HCT116 (cell line): ENCODE results near the gene LAMA1. TPM values are rescaled to one million over a fixed set of nuclear protein-coding genes. Genes with fewer than 3 reads are reported as not detected.

Source experiments
- ATAC-seq: fragments of 200-7000 bp; cut with Tn5 transposase; 2 replicates; pipeline ENCODE4 v1.9.1; 2020; ENCODE audit warnings: mild to moderate bottlenecking, moderate library complexity
- BruUV-seq: library from RNA; stranded (reverse); fragments of 400-500 nt; replicated peaks from 2 replicates; lab custom pipeline; 2021; lab: Mats Ljungman, UMichigan
- CTCF ChIA-PET: fragments of 300-600 bp; sonication (Branson Sonifier 250); formaldehyde crosslinking; loops from one replicate; lab custom pipeline; 2021; ENCODE audit warnings: antibody characterized with exemption; lab: Charles Lee
- POLR2A ChIA-PET: fragments of 300-600, 350-600 bp; sonication (Branson Sonifier 250); formaldehyde crosslinking; loops from one replicate; lab custom pipeline; 2021; ENCODE audit warnings: antibody characterized with exemption; lab: Charles Lee
- RAD21 ChIA-PET, 2 experiments: fragments of 300-600 bp; sonication (Branson Sonifier 250); formaldehyde crosslinking; loops; one replicate each; lab custom pipeline; 2023; ENCODE audit warnings: low total read pairs in 2 of 2; ENCODE audit not compliant: uncharacterized antibody in 2 of 2, unreplicated experiment in 2 of 2, low non-redundant PET in 1 of 2; lab: Charles Lee
- DNase-seq: peaks from one replicate; pipeline ENCODE4 v3.0.0-alpha.2; 2010; ENCODE audit warnings: low read depth, low spot score
- H2AFZ ChIP-seq: fragments of 200-600 bp; shearing (Covaris generic), sonication (generic); 2 replicates; pipeline ENCODE4 v1.6.1; 2017; ENCODE audit warnings: low read depth, mixed run types, mixed read lengths, antibody characterized with exemption, low read length; ENCODE audit not compliant: poor library complexity, severe bottlenecking
- H3K27ac ChIP-seq: 2 replicates; pipeline ENCODE4 v1.5.1; 2012; ENCODE audit warnings: low read depth, low read length
- H3K27me3 ChIP-seq: fragments of 200-600 bp; sonication (generic); 2 replicates; pipeline ENCODE4 v1.6.1; 2016; ENCODE audit warnings: mixed run types, low read length, mixed read lengths; ENCODE audit not compliant: insufficient read depth
- H3K36me3 ChIP-seq, 2 experiments: fragments of 200-500 bp in 1 of 2; fragments of 200-600 bp in 1 of 2; sonication (Bioruptor generic) in 1 of 2; sonication (generic) in 1 of 2; 2 replicates each; pipeline versions ENCODE4 v1.5.1 to v1.6.1; 2014 to 2016; ENCODE audit warnings: low read length in 2 of 2, inconsistent platforms in 1 of 2, mixed read lengths in 1 of 2, mixed run types in 1 of 2; ENCODE audit not compliant: insufficient read depth in 2 of 2, control insufficient read depth in 1 of 2
- H3K4me1 ChIP-seq, 2 experiments: fragments of 200-600 bp in 1 of 2; sonication (generic) in 1 of 2; 2 replicates each; pipeline versions ENCODE4 v1.5.1 to v1.6.1; 2012 to 2017; ENCODE audit warnings: low read length in 2 of 2, inconsistent platforms in 1 of 2, mild to moderate bottlenecking in 1 of 2, mixed read lengths in 1 of 2, mixed run types in 1 of 2, moderate library complexity in 1 of 2; ENCODE audit not compliant: insufficient read depth in 2 of 2, control insufficient read depth in 1 of 2
- H3K4me2 ChIP-seq: fragments of 200-600 bp; sonication (generic); 2 replicates; pipeline ENCODE4 v1.6.1; 2017; ENCODE audit warnings: mixed run types, low read length, mixed read lengths
- H3K4me3 ChIP-seq, 2 experiments: fragments of 200-600 bp in 1 of 2; sonication (generic) in 1 of 2; replicated peaks in 1 of 2; 2 replicates each; pipeline ENCODE4 v1.5.1; 2011 to 2016; ENCODE audit warnings: low read length in 2 of 2, control low read depth in 1 of 2, low read depth in 1 of 2, mild to moderate bottlenecking in 1 of 2, mixed read lengths in 1 of 2, mixed run types in 1 of 2
- H3K79me2 ChIP-seq: fragments of 200-600 bp; sonication (generic); 2 replicates; pipeline ENCODE4 v1.6.1; 2017; ENCODE audit warnings: mild to moderate bottlenecking, mixed run types, low read length, moderate library complexity, mixed read lengths; ENCODE audit not compliant: insufficient read depth
- H3K9ac ChIP-seq: fragments of 200-600 bp; sonication (generic); 2 replicates; pipeline ENCODE4 v1.6.1; 2016; ENCODE audit warnings: low read length, mixed read lengths
- H3K9me2 ChIP-seq: fragments of 200-600 bp; sonication (generic), shearing (Covaris generic); 2 replicates; pipeline ENCODE4 v1.6.1; 2017; ENCODE audit warnings: mixed run types, mild to moderate bottlenecking, moderate library complexity; ENCODE audit not compliant: insufficient read depth
- H3K9me3 ChIP-seq, 2 experiments: fragments of 200-500 bp in 1 of 2; fragments of 200-600 bp in 1 of 2; sonication (Bioruptor generic) in 1 of 2; sonication (generic) in 1 of 2; 2 replicates each; pipeline ENCODE4 v1.6.1; 2014 to 2017; ENCODE audit warnings: low read length in 2 of 2, mixed read lengths in 2 of 2, inconsistent platforms in 1 of 2, low read depth in 1 of 2, mild to moderate bottlenecking in 1 of 2, mixed run types in 1 of 2, moderate library complexity in 1 of 2; ENCODE audit not compliant: control insufficient read depth in 1 of 2, insufficient read depth in 1 of 2
- H4K20me1 ChIP-seq: fragments of 200-600 bp; sonication (generic), shearing (Covaris generic); 2 replicates; pipeline ENCODE4 v1.6.1; 2017; ENCODE audit warnings: mixed run types, mild to moderate bottlenecking, moderate library complexity; ENCODE audit not compliant: insufficient read depth
- ATF3 ChIP-seq: IDR thresholded peaks from 2 replicates; pipeline ENCODE4 v1.6.1; 2012
- CBX3 ChIP-seq: IDR thresholded peaks from 2 replicates; pipeline ENCODE4 v1.6.1; 2012; ENCODE audit warnings: low read depth
- CEBPB ChIP-seq: IDR thresholded peaks from 2 replicates; pipeline ENCODE4 v1.6.1; 2012; ENCODE audit warnings: low read depth
- CTCF ChIP-seq, 3 experiments: fragments of 200-600 bp in 1 of 3; sonication (generic) in 1 of 3; IDR thresholded peaks in 2 of 3; conservative IDR thresholded peaks in 1 of 3; 2 replicates each; pipeline ENCODE4 v1.5.1; 2012 to 2017; ENCODE audit warnings: low read depth in 2 of 3, low read length in 2 of 3, antibody characterized with exemption in 1 of 3, borderline replicate concordance in 1 of 3, control low read depth in 1 of 3, mild to moderate bottlenecking in 1 of 3, mixed read lengths in 1 of 3, mixed run types in 1 of 3, moderate library complexity in 1 of 3; ENCODE audit not compliant: insufficient read depth in 1 of 3
- ELF1 ChIP-seq: IDR thresholded peaks from 2 replicates; pipeline ENCODE4 v1.6.1; 2012; ENCODE audit warnings: low read depth, borderline replicate concordance
- EZH2 ChIP-seq: fragments of 200-600 bp; sonication (generic); IDR thresholded peaks from 2 replicates; pipeline ENCODE4 v1.6.1; 2017; ENCODE audit warnings: antibody characterized with exemption, mixed run types
- EZH2phosphoT487 ChIP-seq: fragments of 200-600 bp; IDR thresholded peaks from 2 replicates; pipeline ENCODE4 v1.6.1; 2018; ENCODE audit warnings: antibody characterized with exemption, borderline replicate concordance
- FOSL1 ChIP-seq: IDR thresholded peaks from 2 replicates; pipeline ENCODE4 v1.6.1; 2012; ENCODE audit warnings: low read depth
- POLR2A ChIP-seq: IDR thresholded peaks from 2 replicates; pipeline ENCODE4 v1.7.0; 2011; ENCODE audit warnings: borderline replicate concordance; ENCODE audit not compliant: insufficient read depth, insufficient read length; ENCODE audit errors: extremely low read depth
- RAD21 ChIP-seq: IDR thresholded peaks from 2 replicates; pipeline ENCODE4 v1.6.1; 2012; ENCODE audit warnings: low read depth, mild to moderate bottlenecking
- REST ChIP-seq: IDR thresholded peaks from 2 replicates; pipeline ENCODE4 v1.6.1; 2012; ENCODE audit warnings: low read depth
- SIN3A ChIP-seq: IDR thresholded peaks from 2 replicates; pipeline ENCODE4 v1.6.1; 2012; ENCODE audit warnings: low read depth
- SP1 ChIP-seq: IDR thresholded peaks from 2 replicates; pipeline ENCODE4 v1.6.1; 2012; ENCODE audit warnings: low read depth
- SRF ChIP-seq: IDR thresholded peaks from 2 replicates; pipeline ENCODE4 v1.6.1; 2012; ENCODE audit warnings: low read depth
- YY1 ChIP-seq: IDR thresholded peaks from 2 replicates; pipeline ENCODE4 v1.6.1; 2011; ENCODE audit warnings: low read length, low read depth, moderate library complexity, mild to moderate bottlenecking; ENCODE audit not compliant: insufficient replicate concordance; ENCODE audit errors: extremely low read depth
- ZFX ChIP-seq: fragments of 450-650 bp; IDR thresholded peaks from 2 replicates; pipeline ENCODE4 v1.6.1; 2017
- intact Hi-C: fragments of 100-400 bp; cut with micrococcal nuclease; formaldehyde crosslinking; loops from 2 replicates; pipeline ENCODE4 v1.10.0; 2022
- total RNA-seq: library from RNA; stranded (reverse); gene quantifications from one replicate; pipeline ENCODE4 v1.2.1, GENCODE V29; 2021; ENCODE audit not compliant: unreplicated experiment
- TF ChIP-seq, protein P1 (sequence below): IDR thresholded peaks from 2 replicates; pipeline ENCODE4 v1.6.1; 2011; ENCODE audit warnings: mild to moderate bottlenecking, low read length, moderate library complexity; ENCODE audit not compliant: insufficient replicate concordance; ENCODE audit errors: extremely low read depth

LAMA1 gene
- total RNA-seq, 1 experiment from 2014 or later = 0.05 TPM

GRCh38 chr18:6997808-6998207, 119.8 kb downstream of the LAMA1 start:
- no peak overlapping the region for H2AFZ ChIP-seq
- ChIA-PET CTCF (no interaction called here), RAD21 (no interaction called here), POLR2A (no interaction called here)
- peaks cover 4 to 17% of the 10 kb centered on the region in 2 experiments; a peak in 2 of 4 replicates for H3K9me3 ChIP-seq
- BruUV-seq = no TSS peak
- no peaks in the 10 kb centered on the region for H3K79me2 ChIP-seq
- DNase-seq = no peak
- no peak overlapping the region for H3K9ac ChIP-seq
- H4K20me1 ChIP-seq = no peaks in the 10 kb centered on the region
- H3K4me2 ChIP-seq = no peak overlapping the region
- H3K4me3 ChIP-seq = no peak overlapping the region
- no peak for ATAC-seq
- no peak for TF ChIP-seq YY1
- TF ChIP-seq ELF1 = no peak
- TF ChIP-seq, protein P1, sequence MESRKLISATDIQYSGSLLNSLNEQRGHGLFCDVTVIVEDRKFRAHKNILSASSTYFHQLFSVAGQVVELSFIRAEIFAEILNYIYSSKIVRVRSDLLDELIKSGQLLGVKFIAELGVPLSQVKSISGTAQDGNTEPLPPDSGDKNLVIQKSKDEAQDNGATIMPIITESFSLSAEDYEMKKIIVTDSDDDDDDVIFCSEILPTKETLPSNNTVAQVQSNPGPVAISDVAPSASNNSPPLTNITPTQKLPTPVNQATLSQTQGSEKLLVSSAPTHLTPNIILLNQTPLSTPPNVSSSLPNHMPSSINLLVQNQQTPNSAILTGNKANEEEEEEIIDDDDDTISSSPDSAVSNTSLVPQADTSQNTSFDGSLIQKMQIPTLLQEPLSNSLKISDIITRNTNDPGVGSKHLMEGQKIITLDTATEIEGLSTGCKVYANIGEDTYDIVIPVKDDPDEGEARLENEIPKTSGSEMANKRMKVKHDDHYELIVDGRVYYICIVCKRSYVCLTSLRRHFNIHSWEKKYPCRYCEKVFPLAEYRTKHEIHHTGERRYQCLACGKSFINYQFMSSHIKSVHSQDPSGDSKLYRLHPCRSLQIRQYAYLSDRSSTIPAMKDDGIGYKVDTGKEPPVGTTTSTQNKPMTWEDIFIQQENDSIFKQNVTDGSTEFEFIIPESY = no peak
- TF ChIP-seq EZH2phosphoT487 = no peak
- no peak for TF ChIP-seq REST
- no peak for TF ChIP-seq FOSL1
- TF ChIP-seq CEBPB = no peak
- no peak for TF ChIP-seq ATF3
- no peak for TF ChIP-seq ZFX
- TF ChIP-seq SIN3A = no peak
- no peak for TF ChIP-seq CTCF (IDR thresholded peaks at IDR 0.05 in 2 of 3, conservative IDR thresholded peaks at IDR 0.05 in 1 of 3; ENCODE audit: borderline replicate concordance in 1 of 3, insufficient read depth in 1 of 3, low read depth in 2 of 3, low read length in 2 of 3)
- TF ChIP-seq CBX3 = no peak
- no peak for TF ChIP-seq SP1
- no peak for TF ChIP-seq SRF
- TF ChIP-seq RAD21 = no peak
- no peak for TF ChIP-seq EZH2
- TF ChIP-seq POLR2A = no peak
- no peaks in the 10 kb centered on the region for H3K4me1 ChIP-seq
- no peaks in the 10 kb centered on the region for H3K27me3 ChIP-seq
- intact Hi-C loops = no loop called here
- H3K9me2 ChIP-seq = no peaks in the 10 kb centered on the region
- H3K36me3 ChIP-seq = no peaks in the 10 kb centered on the region
- no peak overlapping the region for H3K27ac ChIP-seq
